ENCODE results near the gene BCL2A1. TPM values are rescaled to one million over a fixed set of nuclear protein-coding genes. Genes with fewer than 3 reads are reported as not detected.
"Not testable (repeated sequence)": the region's sequence is repeated elsewhere in the genome, so short reads cannot be mapped to it uniquely, and the experiment has no call there.

BCL2A1 gene
- not detected for polyA plus RNA-seq (2013, experiment 1 of 2; ENCODE audit: insufficient read length)
- polyA plus RNA-seq (2013, experiment 2 of 2; ENCODE audit: insufficient read length), result not detected

DNA sequence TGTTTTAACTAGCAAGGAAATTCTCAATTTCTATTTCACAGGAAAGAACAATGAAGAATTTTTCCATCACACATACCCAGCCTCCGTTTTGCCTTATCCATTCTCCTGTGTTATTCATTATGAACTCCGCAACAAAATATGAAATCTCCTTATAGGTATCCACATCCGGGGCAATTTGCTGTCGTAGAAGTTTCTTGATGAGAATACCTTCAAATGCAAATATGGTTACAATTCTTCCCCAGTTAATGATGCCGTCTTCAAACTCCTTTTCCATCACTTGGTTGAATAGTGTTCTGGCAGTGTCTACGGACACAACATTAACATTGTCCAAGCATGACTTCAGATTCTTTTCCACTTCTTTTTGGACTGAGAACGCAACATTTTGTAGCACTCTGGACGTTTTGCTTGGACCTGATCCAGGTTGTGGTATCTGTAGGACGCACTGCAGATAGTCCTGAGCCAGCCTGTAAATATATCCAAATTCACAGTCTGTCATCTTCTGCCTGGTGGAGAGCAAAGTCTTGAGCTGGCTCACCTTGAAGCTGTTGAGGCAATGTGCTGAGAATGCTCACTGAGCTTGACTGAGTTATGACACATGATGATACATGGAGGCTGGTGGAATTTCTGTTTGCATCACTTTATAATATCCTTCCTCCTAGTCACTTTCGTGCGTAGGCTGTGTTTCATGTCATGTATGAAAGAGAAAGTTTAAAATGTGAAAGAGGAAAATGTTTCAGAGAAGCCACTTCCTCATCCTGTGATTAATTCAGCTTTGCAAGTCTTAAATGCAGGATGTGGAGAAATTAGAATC is at the start of gene BCL2A1:
BCL2A1 (minus strand) TSS at position 573 of the 811 bp plus-strand sequence; CDS start at position 496, 77 bp downstream.
- peak; percentile 60 for DNase-seq

DNA sequence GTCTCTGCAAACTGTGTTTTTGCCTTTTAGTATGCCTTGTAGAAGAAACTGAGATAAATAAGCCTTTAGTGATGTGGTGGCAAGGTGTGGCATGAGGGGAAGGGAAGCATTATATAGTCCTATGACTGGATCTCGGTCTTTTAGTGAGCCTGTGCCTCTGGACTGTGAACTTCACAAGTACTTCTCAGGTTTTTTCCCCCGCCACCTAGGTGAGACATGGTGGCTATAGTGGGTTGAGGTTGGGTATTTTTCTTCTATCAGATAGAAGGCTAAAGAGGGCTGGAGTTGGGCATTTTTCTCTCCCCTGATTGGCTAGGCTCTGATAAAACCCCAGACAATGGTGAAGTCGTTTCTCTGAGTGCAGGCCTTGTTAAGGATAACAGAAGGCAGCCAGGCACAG is 49.7 kb upstream of the BCL2A1 start:
- no peak for DNase-seq

DNA sequence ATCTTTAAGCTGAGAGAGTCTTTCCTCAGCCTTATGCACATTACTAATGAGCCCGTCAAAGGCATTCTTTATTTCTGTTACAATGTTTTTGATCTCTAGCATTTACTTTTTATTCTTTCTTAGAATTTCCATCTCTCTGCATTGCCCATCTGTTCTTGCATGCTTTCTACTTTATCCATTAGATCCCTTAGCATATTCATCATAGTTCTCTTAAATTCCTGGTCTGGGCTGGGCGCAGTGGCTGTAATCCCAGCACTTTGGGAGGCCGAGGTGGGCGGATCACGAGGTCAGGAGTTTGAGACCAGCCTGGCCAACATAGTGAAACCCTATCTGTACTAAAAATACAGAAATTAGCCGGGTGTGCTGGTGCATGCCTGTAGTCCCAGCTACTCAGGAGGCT is 49.2 kb upstream of the BCL2A1 start:
- DNase-seq, result not testable (repeated sequence)

DNA sequence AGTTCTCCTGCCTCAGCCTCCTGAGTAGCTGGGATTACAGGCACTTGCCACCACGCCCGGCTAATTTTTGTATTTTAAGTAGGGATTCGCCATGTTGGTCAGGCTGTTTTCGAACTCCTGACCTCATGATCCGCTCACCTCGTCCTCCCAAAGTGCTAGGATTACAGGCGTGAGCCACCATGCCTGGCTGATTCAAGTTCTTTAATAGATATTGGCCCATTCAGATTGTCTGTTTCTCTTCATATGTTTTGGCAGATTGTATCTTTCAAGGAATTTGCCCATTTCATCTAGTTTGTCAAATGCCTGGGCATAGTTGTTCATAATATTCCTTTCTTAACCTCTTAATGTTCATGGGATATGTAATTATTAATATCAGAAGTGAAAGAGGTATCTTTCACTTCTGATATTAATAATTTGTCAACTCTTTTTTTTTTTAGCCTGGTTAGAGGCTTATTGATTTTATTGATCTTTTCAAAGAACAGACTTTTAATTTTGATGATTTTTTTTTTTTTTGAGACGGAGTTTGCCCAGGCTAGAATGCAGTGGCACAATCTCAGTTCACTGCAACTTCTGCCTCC is 48.3 kb upstream of the BCL2A1 start:
- DNase-seq, result no peak

DNA sequence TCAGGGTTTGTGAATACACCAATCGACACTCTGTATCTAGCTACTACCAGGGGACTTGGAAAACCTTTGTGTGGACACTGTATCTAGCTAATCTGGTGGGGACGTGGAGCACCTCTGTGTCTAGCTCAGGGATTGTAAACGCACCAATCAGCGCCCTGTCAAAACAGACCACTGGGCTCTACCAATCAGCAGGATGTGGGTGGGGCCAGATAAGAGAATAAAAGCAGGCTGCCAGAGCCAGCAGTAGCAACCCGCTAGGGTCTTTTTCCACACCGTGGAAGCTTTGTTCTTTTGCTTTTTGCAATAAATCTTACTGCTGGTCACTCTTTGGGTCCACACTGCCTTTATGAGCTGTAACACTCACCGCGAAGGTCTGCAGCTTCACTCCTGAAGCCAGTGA is 46.1 kb upstream of the BCL2A1 start:
- not testable (repeated sequence) for DNase-seq

DNA sequence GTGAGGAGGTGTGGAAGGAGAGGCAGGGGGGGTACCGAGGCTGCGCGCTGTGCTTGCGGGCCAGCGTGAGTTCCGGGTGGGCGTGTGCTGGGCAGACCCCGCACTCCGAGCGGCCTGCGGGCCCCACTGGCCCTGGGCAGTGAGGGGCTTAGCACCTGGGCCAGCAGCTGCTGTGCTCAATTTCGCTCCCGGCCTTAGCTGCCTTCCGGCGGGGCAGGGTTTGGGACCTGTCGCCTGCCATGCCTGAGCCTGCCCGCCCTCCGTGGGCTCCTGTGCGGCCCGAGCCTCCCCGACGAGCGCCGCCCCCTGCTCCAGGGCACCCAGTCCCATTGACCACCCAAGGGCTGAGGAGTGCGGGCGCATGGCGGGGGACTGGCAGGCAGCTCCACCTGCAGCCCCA is 45.5 kb upstream of the BCL2A1 start:
- not testable (repeated sequence) for DNase-seq

DNA sequence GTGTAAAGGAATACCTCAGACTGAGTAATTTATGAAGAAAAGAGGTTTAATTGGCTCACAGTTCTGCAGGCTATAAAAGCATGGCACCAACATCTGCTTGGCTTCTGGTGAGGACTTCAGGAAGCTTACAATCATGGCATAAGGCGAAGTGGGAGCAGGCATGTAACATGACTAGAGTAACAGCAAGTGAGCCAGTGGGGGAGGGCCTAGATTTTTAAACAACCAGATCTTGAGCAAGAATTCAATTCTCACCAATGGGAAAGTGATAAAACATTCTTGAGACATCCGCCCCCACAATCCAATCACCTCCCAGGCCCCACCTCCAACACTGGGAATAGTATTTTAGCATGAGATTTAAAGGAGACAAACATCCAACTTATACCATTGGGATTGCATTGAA is 44.2 kb upstream of the BCL2A1 start:
- DNase-seq, result no peak

DNA sequence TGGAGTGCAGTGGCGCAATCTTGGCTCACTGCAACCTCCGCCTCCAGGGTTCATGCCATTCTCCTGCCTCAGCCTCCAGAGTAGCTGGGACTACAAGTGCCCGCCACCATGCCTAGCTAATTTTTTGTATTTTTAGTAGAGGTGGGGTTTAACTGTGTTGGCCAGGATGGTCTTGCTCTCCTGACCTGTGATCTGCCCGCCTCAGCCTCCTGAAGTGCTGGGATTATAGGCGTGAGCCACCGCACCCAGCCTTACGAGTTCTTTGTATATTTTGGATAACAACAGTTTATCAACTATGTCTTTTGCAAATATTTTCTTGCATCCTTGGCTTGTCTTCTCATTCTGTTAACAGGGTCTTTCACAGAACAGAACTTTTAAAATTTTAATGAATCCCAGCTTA is 43.2 kb upstream of the BCL2A1 start:
- not testable (repeated sequence) for DNase-seq

DNA sequence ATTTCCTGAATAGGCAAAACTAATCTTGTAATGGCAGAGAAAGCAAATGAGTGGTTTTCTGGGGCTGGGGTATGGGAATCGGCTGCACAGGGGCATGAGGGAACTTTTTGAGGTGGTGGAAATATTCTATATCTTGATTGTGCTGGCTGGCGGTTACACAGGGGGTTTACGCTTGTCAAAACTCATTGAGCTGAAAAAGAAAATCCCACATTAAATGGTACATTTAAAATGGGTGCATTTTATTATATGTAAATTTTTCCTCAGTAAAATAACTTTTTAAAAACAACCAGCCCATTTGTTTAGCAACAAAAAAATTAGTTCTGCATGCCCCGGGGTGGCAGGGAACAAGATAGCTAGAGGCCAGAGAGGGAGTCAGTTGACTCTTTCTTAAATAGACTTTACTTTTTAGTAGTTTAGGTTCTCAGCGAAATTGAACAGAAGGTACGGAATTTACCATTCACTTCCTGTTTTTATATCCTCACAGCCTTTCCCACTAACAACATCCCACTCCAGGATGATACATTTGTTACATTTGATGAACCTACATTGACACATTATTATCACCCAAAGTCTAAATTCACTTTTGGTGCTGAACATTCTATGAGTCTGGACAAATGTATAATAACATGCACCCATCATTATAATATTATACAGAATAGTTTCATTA is 41.2 kb upstream of the BCL2A1 start:
- DNase-seq, result no peak

DNA sequence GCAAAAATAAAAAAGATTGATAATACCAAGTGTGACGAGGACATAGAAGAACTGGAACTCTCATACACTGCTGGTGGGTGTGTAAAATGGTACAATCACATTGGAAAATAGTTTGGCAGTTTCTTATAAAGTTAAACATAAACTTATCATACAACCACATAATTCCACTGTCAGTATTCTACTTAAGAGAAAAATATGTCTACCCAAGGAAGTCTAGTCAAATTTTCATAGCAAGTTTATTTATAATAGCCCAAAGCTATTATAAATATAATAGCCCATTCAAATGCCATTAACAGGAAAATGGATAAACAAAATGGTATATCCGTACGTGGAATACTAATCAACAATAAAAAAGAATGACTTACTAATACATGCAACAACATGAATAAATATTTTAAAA is 40.6 kb upstream of the BCL2A1 start:
- no peak for DNase-seq

DNA sequence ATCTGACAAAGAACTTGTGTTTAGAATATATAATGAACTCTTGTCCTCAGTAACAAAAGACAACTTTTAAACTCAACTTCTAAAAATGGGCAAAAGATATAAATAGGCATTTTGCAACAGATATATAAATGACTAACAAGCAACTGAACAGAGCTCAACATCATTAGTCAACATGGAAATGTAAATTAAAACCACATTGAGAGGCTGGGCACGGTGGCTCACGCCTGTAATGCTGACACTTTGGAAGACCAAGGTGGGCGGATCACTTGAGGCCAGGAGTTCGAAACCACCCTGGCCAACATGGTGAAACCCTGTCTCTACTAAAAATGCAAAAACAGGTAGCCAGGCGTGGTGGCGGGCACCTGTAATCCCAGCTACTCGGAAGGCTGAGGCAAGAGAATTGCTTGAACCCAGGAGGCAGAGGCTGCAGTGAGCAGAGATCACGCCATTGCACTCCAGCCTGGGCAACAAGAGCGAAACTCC is 40.1 kb upstream of the BCL2A1 start:
- DNase-seq, result peak; percentile 83

DNA sequence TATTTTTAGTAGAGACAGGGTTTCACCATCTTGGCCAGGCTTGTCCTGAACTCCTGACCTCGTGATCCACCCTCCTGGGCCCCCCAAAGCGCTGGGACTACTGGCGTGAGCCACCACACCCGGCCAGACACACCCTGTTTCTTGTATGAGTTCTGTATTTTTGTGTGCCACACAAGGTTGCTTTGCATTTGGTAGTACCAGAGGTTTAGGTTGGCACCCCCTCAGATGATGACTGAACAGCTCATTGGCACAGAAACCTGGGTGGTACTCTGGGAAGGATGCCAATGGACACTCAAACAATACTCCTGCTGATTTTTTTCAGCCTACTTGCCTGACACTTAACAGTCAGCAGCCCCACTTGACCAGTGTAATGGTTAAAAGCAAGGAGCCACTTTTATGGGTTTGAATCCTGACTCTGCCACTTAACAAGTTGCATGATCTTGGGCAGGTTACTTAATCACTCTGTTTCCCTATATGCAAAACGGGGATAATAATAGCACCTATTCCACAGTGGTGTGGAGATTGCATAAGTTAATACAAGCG is 39.2 kb upstream of the BCL2A1 start:
- peak; percentile 48 for DNase-seq

DNA sequence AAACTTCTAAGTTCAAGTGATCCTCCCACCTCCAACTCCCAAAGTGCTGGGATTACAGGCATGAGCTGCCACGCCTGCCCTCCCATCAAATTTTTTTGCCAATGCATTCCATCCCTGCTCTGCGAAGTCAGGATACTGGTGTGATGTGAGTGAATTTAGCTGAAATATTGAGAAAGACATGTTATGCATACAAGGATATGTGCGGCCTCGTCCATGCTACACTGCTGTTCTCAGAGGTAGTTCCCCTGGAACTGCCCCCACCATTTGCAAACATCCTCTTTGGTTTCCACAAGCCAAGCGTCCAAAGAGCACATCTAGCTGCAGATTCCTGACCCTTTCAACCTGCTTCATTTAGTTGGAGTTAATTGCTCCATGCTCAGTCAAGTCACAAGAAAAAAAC is 36.5 kb upstream of the BCL2A1 start:
- DNase-seq, result no peak

DNA sequence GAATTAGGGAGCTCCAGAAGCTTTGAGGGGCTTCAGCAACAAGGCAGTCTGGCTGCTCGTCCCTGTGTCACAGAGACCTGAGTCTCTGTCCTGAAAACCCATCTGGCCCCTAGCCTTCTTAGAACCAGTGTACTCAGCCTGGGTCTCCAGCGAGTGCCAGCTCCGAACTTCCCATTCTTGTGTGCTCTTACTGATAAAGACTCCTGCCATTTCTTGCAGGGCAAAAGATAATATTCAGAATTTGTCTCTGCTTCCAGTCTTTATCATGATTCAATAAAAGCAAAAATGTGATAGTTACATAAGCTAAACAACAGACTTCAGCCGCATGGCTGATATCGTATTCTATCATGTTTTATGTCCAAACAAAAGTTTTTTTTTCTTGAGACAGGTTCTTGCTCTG is 36.0 kb upstream of the BCL2A1 start:
- DNase-seq, result no peak

DNA sequence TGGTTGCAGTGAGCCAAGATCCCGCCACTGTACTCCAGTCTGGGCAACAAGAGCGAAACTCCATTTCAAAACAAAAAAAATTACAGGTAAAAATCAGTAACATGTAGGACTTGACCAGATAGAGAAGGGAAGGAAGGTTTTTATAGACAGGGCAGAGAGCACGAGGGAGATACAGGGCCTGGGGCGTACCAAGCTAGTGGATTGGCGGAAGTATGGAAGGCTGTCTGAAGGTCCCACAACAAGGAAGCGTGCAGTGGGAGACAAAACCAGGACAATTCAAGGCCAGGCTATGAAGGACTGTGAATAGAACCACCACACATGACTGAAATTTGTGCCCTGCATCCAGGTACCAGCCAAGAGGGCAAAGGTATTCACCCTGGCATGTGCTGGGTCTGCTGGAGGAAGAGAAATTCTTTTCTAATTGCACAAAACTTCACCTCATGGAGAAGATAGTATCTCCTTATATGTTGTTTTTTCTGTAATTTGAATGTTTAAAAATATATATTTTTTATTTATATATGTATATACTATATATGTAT is 33.0 kb upstream of the BCL2A1 start:
- no peak for DNase-seq

DNA sequence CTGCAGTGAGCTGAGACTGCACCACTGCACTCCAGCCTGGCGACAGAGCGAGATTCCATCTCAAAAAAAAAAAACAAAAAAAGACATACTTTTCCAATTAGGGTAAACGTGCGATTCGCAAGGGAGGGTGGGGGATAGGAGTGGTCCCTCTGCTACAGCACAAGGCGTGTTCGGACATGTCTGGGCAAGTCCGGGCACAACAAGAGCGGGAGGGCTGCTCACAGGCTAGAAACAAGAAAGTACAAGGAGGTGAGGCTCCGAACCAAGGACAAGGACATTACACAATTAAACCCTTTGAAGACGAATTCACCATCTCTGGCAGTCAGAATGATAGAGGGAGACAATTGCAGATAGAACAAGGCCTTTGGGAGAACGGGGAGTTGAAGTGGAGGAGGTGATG is 32.2 kb upstream of the BCL2A1 start:
- peak; percentile 31 for DNase-seq

DNA sequence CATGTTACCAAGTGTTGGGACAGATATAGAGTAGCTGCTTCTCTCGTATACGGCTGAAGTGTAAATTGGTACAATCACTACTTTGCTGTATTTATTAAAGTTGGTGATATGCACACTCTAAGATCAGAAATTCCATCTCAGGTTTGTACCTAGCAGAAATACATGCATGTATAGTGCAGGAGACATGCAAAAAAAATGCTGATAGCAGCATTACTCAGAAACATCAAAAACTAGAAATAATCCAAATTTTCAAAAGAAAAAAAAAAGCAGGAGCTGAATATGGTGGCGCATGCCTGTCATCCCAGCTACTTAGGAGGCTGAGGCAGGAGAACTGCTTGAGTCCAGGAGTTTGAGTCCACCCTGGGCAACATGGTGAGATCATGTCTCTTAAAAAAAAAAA is 31.3 kb upstream of the BCL2A1 start:
- no peak for DNase-seq

DNA sequence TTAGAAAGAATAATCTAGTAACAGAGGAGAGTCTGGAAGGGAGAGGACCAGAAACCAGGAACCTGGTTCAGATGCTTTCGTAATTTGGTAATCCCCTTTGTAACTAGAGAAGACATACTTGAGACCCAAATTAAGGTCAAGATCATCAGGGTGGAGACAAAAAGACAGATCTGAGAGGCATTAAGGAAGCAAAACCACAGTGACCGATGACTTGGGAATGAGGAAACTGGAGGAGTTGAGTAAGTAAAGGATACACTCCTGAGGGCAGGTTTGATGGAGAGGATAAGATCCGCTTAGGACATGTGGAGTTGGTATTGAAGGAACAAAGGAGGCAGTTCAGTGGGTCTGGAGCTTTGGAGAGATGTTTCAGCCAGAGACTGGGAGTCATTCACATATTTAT is 23.6 kb upstream of the BCL2A1 start:
- DNase-seq, result peak; percentile 38

DNA sequence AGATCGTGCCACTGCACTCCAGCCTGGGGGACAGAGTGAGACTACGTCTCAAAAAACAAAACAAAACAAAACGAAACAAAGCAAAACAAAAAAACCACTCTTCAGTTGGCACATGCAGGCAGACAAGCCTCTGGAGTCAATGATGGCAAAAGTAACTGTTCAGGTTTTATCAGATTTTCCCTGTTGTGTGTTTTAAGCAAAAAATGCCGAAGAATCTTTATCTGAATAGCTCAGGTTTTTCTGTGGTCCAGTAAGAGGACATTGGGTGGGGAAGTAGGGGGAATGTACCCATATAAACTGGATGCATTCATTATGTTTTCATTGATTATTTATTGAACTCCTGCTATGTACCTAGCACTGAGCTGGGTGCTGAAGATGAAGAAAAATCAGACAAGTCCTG is 20.8 kb upstream of the BCL2A1 start:
- DNase-seq, result no peak

DNA sequence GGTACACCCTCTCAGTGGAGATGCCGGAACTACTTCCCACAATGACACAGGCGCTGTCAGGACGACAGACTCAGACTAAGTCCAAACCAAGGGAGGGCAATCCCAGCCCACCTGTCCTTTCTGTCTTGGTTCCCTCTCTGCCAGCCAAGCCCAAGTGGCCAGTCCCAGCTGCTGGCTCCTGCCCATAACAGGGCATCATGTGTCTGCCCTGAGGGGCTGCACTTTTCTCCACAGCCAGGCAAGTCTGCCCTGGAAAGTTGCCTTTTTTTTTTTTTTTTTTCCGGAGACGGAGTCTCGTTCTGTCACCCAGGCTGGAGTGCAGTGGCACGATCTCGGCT is 20.0 kb upstream of the BCL2A1 start:
- no peak for DNase-seq

DNA sequence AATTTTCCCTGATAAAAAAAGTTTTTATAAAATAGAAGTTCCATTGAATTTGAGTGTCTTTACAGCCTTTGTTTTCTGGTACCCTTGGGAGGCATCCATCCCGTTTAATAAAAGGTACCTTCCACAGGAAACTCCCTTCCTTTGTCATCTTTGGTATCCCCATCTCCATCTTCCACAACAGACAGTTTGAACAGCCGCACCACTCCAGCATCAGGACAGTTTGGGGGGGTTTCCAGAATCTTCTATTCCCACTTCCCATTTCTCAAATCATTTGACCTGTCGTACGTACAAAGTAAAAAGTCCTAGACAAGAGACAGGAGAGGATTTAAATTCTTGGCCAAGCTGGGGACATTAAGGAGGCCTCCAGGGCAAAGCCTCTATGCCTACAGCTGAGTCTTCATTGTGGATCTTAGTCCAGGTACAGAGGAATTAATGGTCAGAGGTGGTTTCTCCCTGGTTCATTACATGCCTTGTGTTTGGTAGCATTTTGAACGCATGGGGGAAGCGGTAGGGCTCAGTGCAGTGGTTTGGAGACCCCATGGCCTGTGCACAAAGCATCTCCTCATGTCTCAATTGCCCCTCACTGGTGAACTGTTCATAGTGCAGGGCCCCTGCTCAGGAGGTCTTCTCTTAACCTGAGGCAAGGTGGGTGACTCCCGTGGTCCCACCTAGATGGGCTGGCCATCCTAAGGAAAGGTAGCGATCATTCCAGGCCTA is 19.4 kb upstream of the BCL2A1 start:
- no peak for DNase-seq

DNA sequence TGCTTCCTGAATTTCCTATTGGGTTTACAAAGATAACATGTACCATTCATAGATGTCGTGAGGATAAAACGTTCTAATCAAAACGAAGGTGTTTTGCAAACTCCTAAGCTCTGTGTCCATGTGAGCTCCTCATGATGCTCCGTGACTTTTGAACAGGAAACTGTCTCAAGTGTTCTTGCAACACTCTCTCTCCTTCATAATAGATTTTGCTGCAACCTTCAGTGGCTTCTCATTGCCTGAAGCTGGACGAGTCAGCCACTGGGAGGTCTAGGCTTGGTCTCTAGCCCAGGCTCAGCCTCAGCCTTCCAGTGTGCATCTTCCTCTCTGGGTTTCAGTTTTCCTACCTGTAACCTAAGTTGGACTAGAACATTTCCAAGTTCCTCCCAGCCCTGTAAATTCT is 18.7 kb upstream of the BCL2A1 start:
- DNase-seq, result no peak
